NCI-H146 treated with DMSO at 0.1 percent for 48 hours (cell line): ENCODE data around the gene MAP3K20.
"Not testable (repeated sequence)": the region's sequence is repeated elsewhere in the genome, so short reads cannot be mapped to it uniquely, and the experiment has no call there.

Experiments
- DNase-seq: peaks from one replicate; lab custom pipeline; 2025; ENCODE audit not compliant: unreplicated experiment; lab: John Stamatoyannopoulos, UW

Gene MAP3K20

GRCh38 chr2:173119069-173119807 is 43.6 kb downstream of the MAP3K20 start:
- no peak for DNase-seq

GRCh38 chr2:173119944-173120343 is 44.3 kb downstream of the MAP3K20 start:
- DNase-seq, result no peak

GRCh38 chr2:173122936-173123335 is 47.3 kb downstream of the MAP3K20 start:
- no peak for DNase-seq

GRCh38 chr2:173124441-173124840 is 48.8 kb downstream of the MAP3K20 start:
- no peak for DNase-seq

- no peak for DNase-seq
Observed at GRCh38 chr2:173126819-173127218, 51.2 kb downstream of the MAP3K20 start.

GRCh38 chr2:173128132-173128531 is 52.5 kb downstream of the MAP3K20 start:
- DNase-seq, result not testable (repeated sequence)

GRCh38 chr2:173130496-173131465 is 55.1 kb downstream of the MAP3K20 start:
- peak; percentile 19 for DNase-seq

- DNase-seq, result no peak
Observed at GRCh38 chr2:173132531-173132930, 56.9 kb downstream of the MAP3K20 start.

GRCh38 chr2:173134703-173135102 is 59.1 kb downstream of the MAP3K20 start:
- no peak for DNase-seq

- no peak for DNase-seq
Observed at GRCh38 chr2:173136067-173136466, 60.4 kb downstream of the MAP3K20 start.

GRCh38 chr2:173136599-173136998 is 61.0 kb downstream of the MAP3K20 start:
- DNase-seq, result no peak

GRCh38 chr2:173137610-173138009 is 62.0 kb downstream of the MAP3K20 start:
- DNase-seq, result no peak

GRCh38 chr2:173138962-173139361 is 63.3 kb downstream of the MAP3K20 start:
- no peak for DNase-seq

- no peak for DNase-seq
Observed at GRCh38 chr2:173141666-173142065, 66.0 kb downstream of the MAP3K20 start.

- DNase-seq, result no peak
Observed at GRCh38 chr2:173145454-173145853, 69.8 kb downstream of the MAP3K20 start.

- no peak for DNase-seq
Observed at GRCh38 chr2:173146590-173146989, 70.9 kb downstream of the MAP3K20 start.

GRCh38 chr2:173148520-173148919 is 72.9 kb downstream of the MAP3K20 start:
- no peak for DNase-seq

- DNase-seq, result no peak
Observed at GRCh38 chr2:173149491-173149890, 73.8 kb downstream of the MAP3K20 start.

- DNase-seq, result no peak
Observed at GRCh38 chr2:173150087-173150486, 74.4 kb downstream of the MAP3K20 start.

GRCh38 chr2:173150963-173151362 is 75.3 kb downstream of the MAP3K20 start:
- DNase-seq, result no peak

GRCh38 chr2:173151671-173152401 is 76.2 kb downstream of the MAP3K20 start:
- no peak for DNase-seq
